ENCODE data around the gene GNAT2. TPM values are rescaled to one million over a fixed set of nuclear protein-coding genes. Genes with fewer than 3 reads are reported as not detected.

GNAT2 gene
- total RNA-seq, 6 donors from 2014 or later = 0.20 to 0.46 TPM; not detected in 4

- WGBS, 2 donors = 96 to 98% methylated on average over 3 of the region's 3 CpGs
- DNase-seq = no peak
- H3K27me3 ChIP-seq = no peaks in the 10 kb centered on the region
- no peak for ATAC-seq (ENCODE audit: low FRiP score in 2 of 2)
- peaks cover 0 to 10% (median 2%) of the 10 kb centered on the region in 4 donors for H3K4me1 ChIP-seq
- TF ChIP-seq POLR2AphosphoS5 (IDR thresholded peaks at IDR 0.05) (no peak), POLR2A (IDR thresholded peaks at IDR 0.05) (no peak), CTCF (IDR thresholded peaks at IDR 0.05) (no peak), EP300 (IDR thresholded peaks at IDR 0.05) (no peak)
- H3K36me3 ChIP-seq = no peaks in the 10 kb centered on the region
- no peaks in the 10 kb centered on the region for H3K9me3 ChIP-seq
- no peak overlapping the region for H3K27ac ChIP-seq
- no peak overlapping the region for H3K4me3 ChIP-seq
Observed at GRCh38 chr1:109609881-109610280, 9.5 kb downstream of the GNAT2 start.

GRCh38 chr1:109605381-109605780 lies 14.0 kb downstream of the GNAT2 start:
- TF ChIP-seq POLR2AphosphoS5 (IDR thresholded peaks at IDR 0.05) (no peak), CTCF (IDR thresholded peaks at IDR 0.05) (no peak), EP300 (IDR thresholded peaks at IDR 0.05) (no peak), POLR2A (IDR thresholded peaks at IDR 0.05) (no peak)
- Histone ChIP-seq H3K4me1 (no peaks in the 10 kb centered on the region), H3K27me3 (no peaks in the 10 kb centered on the region), H3K27ac (no peak overlapping the region), H3K9me3 (no peaks in the 10 kb centered on the region), H3K36me3 (no peaks in the 10 kb centered on the region), H3K4me3 (no peak overlapping the region)
- DNase-seq = no peak
- 88 to 94% methylated on average over 1 of the region's 1 CpG for WGBS, 2 donors
- no peak for ATAC-seq (ENCODE audit: low FRiP score in 2 of 2)

DNA sequence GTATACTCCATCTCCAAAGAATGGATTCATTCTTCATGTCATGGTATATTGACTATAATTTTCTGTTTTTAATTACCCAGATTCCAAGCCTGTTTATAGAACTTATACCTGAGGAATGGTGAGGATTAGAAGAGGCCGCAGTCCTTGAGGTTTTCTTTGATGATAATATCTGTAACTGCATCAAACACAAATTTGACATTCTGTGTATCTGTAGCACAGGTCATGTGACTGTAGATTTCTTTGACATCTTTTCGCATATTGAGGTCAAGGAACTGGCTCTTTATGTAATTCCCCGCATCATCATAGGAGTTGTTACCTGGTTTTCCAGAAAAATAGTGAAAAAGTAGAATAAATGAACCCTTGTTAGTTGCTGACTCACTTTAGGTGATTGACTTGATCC lies 16.2 kb downstream of the GNAT2 start:
- Histone ChIP-seq H3K27ac (no peak overlapping the region), H3K4me1 (no peaks in the 10 kb centered on the region), H3K36me3 (peaks cover 0 to 5% (median 2%) of the 10 kb centered on the region in 4 donors), H3K27me3 (no peaks in the 10 kb centered on the region), H3K4me3 (no peak overlapping the region), H3K9me3 (no peaks in the 10 kb centered on the region)
- DNase-seq = no peak
- WGBS, 2 donors = 95 to 96% methylated on average over 3 of the region's 3 CpGs
- no peak for ATAC-seq (ENCODE audit: low FRiP score in 2 of 2)
- no peak for TF ChIP-seq POLR2AphosphoS5 (IDR thresholded peaks at IDR 0.05)
- no peak for TF ChIP-seq POLR2A (IDR thresholded peaks at IDR 0.05)
- TF ChIP-seq EP300 (IDR thresholded peaks at IDR 0.05) = no peak
- TF ChIP-seq CTCF (IDR thresholded peaks at IDR 0.05) = no peak

DNA sequence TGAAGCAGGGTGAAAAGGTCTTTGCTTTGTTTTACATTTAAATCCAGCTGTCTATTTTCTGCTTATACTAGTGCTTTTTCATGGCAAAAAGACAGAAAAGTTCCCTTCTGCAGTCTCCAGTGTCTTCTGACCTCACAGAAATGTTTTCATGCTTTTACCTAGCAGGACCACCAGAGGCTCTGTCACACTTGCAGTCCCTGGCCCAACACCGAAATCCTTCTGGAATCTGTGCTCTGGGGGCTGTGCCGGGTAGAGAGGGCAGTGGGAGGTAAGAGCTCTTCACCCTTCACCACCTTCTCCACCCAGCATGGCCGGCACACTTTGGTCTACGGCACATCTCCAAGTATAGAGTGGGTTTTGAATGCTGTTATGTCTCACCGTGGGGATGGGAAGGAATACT lies 20.8 kb downstream of the GNAT2 start:
- TF ChIP-seq POLR2A (IDR thresholded peaks at IDR 0.05) = no peak
- no peak for TF ChIP-seq CTCF (IDR thresholded peaks at IDR 0.05)
- no peak for TF ChIP-seq POLR2AphosphoS5 (IDR thresholded peaks at IDR 0.05)
- TF ChIP-seq EP300 (IDR thresholded peaks at IDR 0.05) = no peak
- Histone ChIP-seq H3K4me3 (no peak overlapping the region), H3K27ac (no peak overlapping the region), H3K27me3 (no peaks in the 10 kb centered on the region), H3K9me3 (no peaks in the 10 kb centered on the region), H3K4me1 (no peaks in the 10 kb centered on the region), H3K36me3 (peaks cover 0 to 49% (median 9%) of the 10 kb centered on the region in 4 donors)
- DNase-seq (no peak), ATAC-seq (ENCODE audit: low FRiP score in 2 of 2) (no peak)
- WGBS, 2 donors = 92% methylated on average over 5 of the region's 5 CpGs

GRCh38 chr1:109598156-109598555 lies 21.3 kb downstream of the GNAT2 start:
- WGBS, 2 donors = 75 to 91% methylated on average over 1 of the region's 1 CpG
- TF ChIP-seq EP300 (IDR thresholded peaks at IDR 0.05) (no peak), POLR2AphosphoS5 (IDR thresholded peaks at IDR 0.05) (no peak), POLR2A (IDR thresholded peaks at IDR 0.05) (no peak), CTCF (IDR thresholded peaks at IDR 0.05) (no peak)
- H3K27ac ChIP-seq = no peak overlapping the region
- H3K4me1 ChIP-seq = no peaks in the 10 kb centered on the region
- ATAC-seq (ENCODE audit: low FRiP score in 2 of 2) (no peak), DNase-seq (no peak)
- no peak overlapping the region for H3K4me3 ChIP-seq
- no peaks in the 10 kb centered on the region for H3K27me3 ChIP-seq
- peaks cover 3 to 54% (median 13%) of the 10 kb centered on the region in 4 donors for H3K36me3 ChIP-seq
- H3K9me3 ChIP-seq = no peaks in the 10 kb centered on the region

Measured in upper lobe of left lung (tissue), 6 donors.